Measurements from ENCODE around the gene DIP2B. TPM values are rescaled to one million over a fixed set of nuclear protein-coding genes. Genes with fewer than 3 reads are reported as not detected.

DIP2B gene
- total and polyA plus RNA-seq, 12 donors: 3.4 to 46.6 (median 25.0) TPM

DNA sequence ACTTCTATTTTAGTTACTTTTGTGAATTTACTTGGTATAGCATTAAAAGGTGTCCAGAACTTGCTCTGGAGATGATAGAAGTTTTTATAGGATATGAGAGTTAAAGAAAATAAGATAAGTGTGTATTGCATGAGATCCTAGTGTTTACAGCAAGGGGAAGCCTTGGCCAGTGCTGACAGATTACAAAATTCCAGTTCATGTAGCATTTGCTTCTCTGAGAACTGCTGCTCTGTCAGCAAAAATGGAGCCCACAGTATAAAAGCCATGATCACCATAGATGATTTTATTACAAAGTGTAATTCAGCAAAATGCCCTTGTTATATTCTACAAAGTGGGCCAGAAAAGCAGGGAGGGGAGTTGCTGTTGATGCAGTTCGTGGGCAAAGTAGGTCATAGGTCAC is 219.1 kb downstream of the DIP2B start:
- WGBS, 4 donors: 29 to 71% (median 59%) methylated on average over 1 of the region's 1 CpG
- Histone ChIP-seq H3K27me3 (no peaks in the 10 kb centered on the region), H3K4me1 (replicated peaks in 1 of 2) (peaks cover 6 to 15% of the 10 kb centered on the region in 2 donors), H3K9me3 (replicated peaks in 1 of 3) (no peaks in the 10 kb centered on the region), H3K4me3 (no peak overlapping the region), H3K36me3 (replicated peaks in 1 of 2) (peaks cover 0 to 85% of the 10 kb centered on the region in 2 donors), H3K27ac (no peak overlapping the region)
- no peak for TF ChIP-seq POLR2A (IDR thresholded peaks at IDR 0.05)
- TF ChIP-seq, protein P1, sequence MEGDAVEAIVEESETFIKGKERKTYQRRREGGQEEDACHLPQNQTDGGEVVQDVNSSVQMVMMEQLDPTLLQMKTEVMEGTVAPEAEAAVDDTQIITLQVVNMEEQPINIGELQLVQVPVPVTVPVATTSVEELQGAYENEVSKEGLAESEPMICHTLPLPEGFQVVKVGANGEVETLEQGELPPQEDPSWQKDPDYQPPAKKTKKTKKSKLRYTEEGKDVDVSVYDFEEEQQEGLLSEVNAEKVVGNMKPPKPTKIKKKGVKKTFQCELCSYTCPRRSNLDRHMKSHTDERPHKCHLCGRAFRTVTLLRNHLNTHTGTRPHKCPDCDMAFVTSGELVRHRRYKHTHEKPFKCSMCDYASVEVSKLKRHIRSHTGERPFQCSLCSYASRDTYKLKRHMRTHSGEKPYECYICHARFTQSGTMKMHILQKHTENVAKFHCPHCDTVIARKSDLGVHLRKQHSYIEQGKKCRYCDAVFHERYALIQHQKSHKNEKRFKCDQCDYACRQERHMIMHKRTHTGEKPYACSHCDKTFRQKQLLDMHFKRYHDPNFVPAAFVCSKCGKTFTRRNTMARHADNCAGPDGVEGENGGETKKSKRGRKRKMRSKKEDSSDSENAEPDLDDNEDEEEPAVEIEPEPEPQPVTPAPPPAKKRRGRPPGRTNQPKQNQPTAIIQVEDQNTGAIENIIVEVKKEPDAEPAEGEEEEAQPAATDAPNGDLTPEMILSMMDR (IDR thresholded peaks at IDR 0.05): no peak
- DNase-seq: no peak
- intact Hi-C loops (cut with DNase I): no loop called here

DNA sequence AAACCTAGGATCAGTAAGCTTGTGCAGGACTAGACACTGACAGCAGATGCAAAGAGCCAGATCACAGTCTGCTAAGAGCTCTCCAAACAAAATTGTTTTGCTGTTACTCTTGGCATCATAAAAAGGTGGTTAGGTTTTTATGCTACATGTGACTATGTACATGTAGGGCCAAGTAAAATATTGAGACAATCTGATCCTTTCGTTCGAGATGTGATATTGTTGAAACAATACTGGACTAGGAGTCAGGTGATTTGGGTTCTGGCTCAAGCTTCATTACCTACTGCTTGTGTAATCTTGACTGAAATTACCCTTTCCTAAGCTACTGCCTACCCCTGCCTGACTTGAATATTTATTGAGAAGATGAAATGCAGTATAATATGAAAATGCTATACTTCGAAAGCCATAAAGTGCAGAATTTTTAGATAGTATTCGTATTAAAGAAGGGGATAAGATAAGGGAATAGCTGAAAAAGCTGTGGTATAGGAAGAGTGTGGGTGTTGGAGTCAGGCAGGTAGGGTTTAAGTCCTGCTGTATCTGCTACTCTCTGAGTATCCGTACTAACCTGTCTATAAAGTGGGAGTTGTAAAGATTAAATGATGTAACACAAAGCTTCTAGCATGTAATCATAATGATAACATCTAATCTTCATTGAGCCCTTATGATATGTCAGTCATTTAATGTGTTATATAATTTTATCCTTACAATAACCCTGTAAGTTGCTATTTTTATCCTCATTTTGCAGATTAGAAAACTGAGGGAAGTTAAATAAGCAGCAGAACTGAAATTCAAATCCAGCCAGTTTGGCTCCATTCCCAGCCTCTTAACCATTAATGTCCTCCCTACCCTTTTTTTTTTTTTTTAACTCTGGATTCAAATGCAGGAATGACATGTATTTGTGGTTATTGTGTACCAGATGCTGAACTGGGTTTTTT is 220.5 kb downstream of the DIP2B start:
- 84 to 92% (median 85%) methylated on average over 5 of the region's 5 CpGs for WGBS, 4 donors
- no peak overlapping the region for H3K4me3 ChIP-seq
- TF ChIP-seq, protein P1 (IDR thresholded peaks at IDR 0.05): no peak
- TF ChIP-seq POLR2A (IDR thresholded peaks at IDR 0.05): no peak
- peaks cover 0 to 89% of the 10 kb centered on the region in 2 donors for H3K36me3 ChIP-seq (replicated peaks in 1 of 2)
- H3K4me1 ChIP-seq (replicated peaks in 1 of 2): peaks cover 6 to 15% of the 10 kb centered on the region in 2 donors
- intact Hi-C loops (cut with DNase I): no loop called here
- H3K27ac ChIP-seq: peak overlapping the region in 1 of 5 donors; percentile 27
- H3K9me3 ChIP-seq (replicated peaks in 1 of 3): no peaks in the 10 kb centered on the region
- no peak for DNase-seq
- no peaks in the 10 kb centered on the region for H3K27me3 ChIP-seq

DNA sequence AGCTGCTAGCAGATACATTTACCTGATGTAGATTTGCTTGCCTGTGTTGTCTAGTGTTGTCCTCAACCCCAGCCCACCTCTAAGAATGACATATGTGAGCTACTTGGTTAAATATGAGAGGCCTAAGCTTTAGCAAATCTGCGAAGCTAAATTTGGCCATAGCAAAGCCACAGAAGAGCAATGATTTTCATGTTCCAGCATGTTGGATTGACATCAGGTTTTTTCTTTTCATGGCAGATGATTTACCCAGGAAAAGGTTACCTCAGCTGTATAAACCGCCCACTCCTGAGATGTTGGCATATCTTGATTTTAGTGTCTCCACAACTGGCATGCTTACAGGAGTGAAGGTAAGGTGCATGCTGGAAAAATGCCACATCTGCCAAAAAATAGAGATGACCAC is 222.7 kb downstream of the DIP2B start:
- H3K27me3 ChIP-seq: no peaks in the 10 kb centered on the region
- H3K4me1 ChIP-seq (replicated peaks in 1 of 2): peaks cover 6 to 15% of the 10 kb centered on the region in 2 donors
- no peak overlapping the region for H3K4me3 ChIP-seq
- TF ChIP-seq POLR2A (IDR thresholded peaks at IDR 0.05): no peak
- TF ChIP-seq, protein P1 (IDR thresholded peaks at IDR 0.05): no peak
- H3K9me3 ChIP-seq (replicated peaks in 1 of 3): no peaks in the 10 kb centered on the region
- intact Hi-C loops (cut with DNase I): no loop called here
- H3K36me3 ChIP-seq (replicated peaks in 1 of 2): peaks cover 0 to 93% of the 10 kb centered on the region in 2 donors
- no peak overlapping the region for H3K27ac ChIP-seq
- no peak for DNase-seq
- 82 to 97% (median 88%) methylated on average over 2 of the region's 2 CpGs for WGBS, 4 donors

DNA sequence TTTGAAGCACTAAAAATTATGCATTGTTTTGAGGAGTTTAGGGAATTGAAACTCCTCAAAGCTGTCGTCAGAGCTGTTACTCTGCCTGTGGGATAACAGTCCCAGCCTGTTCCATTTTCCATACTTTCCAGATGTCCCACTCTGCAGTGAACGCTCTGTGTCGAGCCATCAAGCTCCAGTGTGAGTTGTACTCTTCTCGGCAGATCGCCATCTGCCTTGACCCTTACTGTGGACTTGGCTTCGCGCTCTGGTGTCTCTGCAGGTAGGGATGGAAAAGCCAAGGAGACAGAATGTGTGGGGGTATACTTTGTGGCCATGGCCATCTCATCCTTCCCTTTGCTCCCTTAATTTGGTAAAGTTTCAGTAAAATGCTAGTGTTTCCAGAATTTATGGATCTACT is 223.6 kb downstream of the DIP2B start:
- Histone ChIP-seq H3K9me3 (replicated peaks in 1 of 3) (no peaks in the 10 kb centered on the region), H3K4me3 (no peak overlapping the region), H3K27me3 (no peaks in the 10 kb centered on the region), H3K27ac (no peak overlapping the region), H3K36me3 (replicated peaks in 1 of 2) (peaks cover 0 to 93% of the 10 kb centered on the region in 2 donors), H3K4me1 (replicated peaks in 1 of 2) (peaks cover 6 to 15% of the 10 kb centered on the region in 2 donors)
- intact Hi-C loops (cut with DNase I): no loop called here
- WGBS, 4 donors: 88 to 91% (median 91%) methylated on average over 7 of the region's 7 CpGs
- DNase-seq: no peak
- TF ChIP-seq POLR2A (IDR thresholded peaks at IDR 0.05): no peak
- TF ChIP-seq, protein P1 (IDR thresholded peaks at IDR 0.05): no peak

Measured in adrenal gland (tissue), 12 donors.